Mesendoderm (in vitro differentiated cells): ENCODE data around the gene TEC.

ENCODE experiments used
- DNase-seq: peaks from one replicate; pipeline ENCODE4 v3.0.0; 2013
- H2AK5ac ChIP-seq: 2 replicates; pipeline ENCODE4 v1.6.1; 2013; ENCODE audit warnings: low read length, inconsistent platforms
- H2BK120ac ChIP-seq: 2 replicates; pipeline ENCODE4 v1.6.1; 2013; ENCODE audit warnings: low read depth, mild to moderate bottlenecking, low read length, moderate library complexity, mixed read lengths
- H2BK15ac ChIP-seq: replicated peaks from 2 replicates; pipeline ENCODE4 v1.6.1; 2013; ENCODE audit warnings: low read depth, mild to moderate bottlenecking, moderate library complexity
- H2BK5ac ChIP-seq: 2 replicates; pipeline ENCODE4 v1.6.1; 2013; ENCODE audit warnings: low read length, inconsistent platforms
- H3K18ac ChIP-seq: 2 replicates; pipeline ENCODE4 v1.6.1; 2013; ENCODE audit warnings: mild to moderate bottlenecking, low read length, mixed read lengths
- H3K23ac ChIP-seq: one replicate; pipeline ENCODE4 v1.6.1; 2013; ENCODE audit warnings: low read length
- H3K27ac ChIP-seq: 2 replicates; pipeline ENCODE4 v1.5.1; 2013; ENCODE audit warnings: low read depth, mild to moderate bottlenecking, inconsistent platforms, low read length, moderate library complexity
- H3K27me3 ChIP-seq: 2 replicates; pipeline ENCODE4 v1.6.1; 2013; ENCODE audit warnings: low read length, control low read depth, mild to moderate bottlenecking, inconsistent platforms; ENCODE audit not compliant: insufficient read depth, poor library complexity
- H3K36me3 ChIP-seq: 2 replicates; pipeline ENCODE4 v1.6.1; 2013; ENCODE audit warnings: low read length, inconsistent platforms; ENCODE audit not compliant: control insufficient read depth, insufficient read depth
- H3K4ac ChIP-seq: one replicate; pipeline ENCODE4 v1.6.1; 2013; ENCODE audit warnings: low read depth, mild to moderate bottlenecking, low read length, moderate library complexity
- H3K4me1 ChIP-seq: 2 replicates; pipeline ENCODE4 v1.6.1; 2013; ENCODE audit warnings: low read depth, low read length, inconsistent platforms; ENCODE audit not compliant: control insufficient read depth
- H3K4me2 ChIP-seq: 2 replicates; pipeline ENCODE4 v1.6.1; 2013; ENCODE audit warnings: low read length
- H3K4me3 ChIP-seq: 2 replicates; pipeline ENCODE4 v1.5.1; 2013; ENCODE audit warnings: mild to moderate bottlenecking, low read length
- H3K56ac ChIP-seq: one replicate; pipeline ENCODE4 v1.6.1; 2013; ENCODE audit warnings: low read length
- H3K79me1 ChIP-seq: 2 replicates; pipeline ENCODE4 v1.6.1; 2013; ENCODE audit warnings: low read length, inconsistent platforms
- H3K79me2 ChIP-seq: 2 replicates; pipeline ENCODE4 v1.6.1; 2013; ENCODE audit warnings: mild to moderate bottlenecking, low read length; ENCODE audit not compliant: control insufficient read depth, insufficient read depth
- H3K9ac ChIP-seq: 2 replicates; pipeline ENCODE4 v1.6.1; 2013; ENCODE audit warnings: low read length, inconsistent platforms
- H4K5ac ChIP-seq: one replicate; pipeline ENCODE4 v1.6.1; 2013; ENCODE audit warnings: low read length
- H4K8ac ChIP-seq: one replicate; pipeline ENCODE4 v1.6.1; 2013; ENCODE audit warnings: low read depth, mild to moderate bottlenecking, control low read depth, low read length, moderate library complexity
- WGBS: extraction: QIAGEN DNeasy Blood & Tissue Kit; methylation state at CpG from one replicate; pipeline ENCODE4 v1.1.7; 2013; ENCODE audit warnings: low lambda C conversion rate, missing lambda C conversion rate; ENCODE audit not compliant: insufficient coverage; ENCODE audit errors: extremely low coverage; 5-methylcytosine and 5-hydroxymethylcytosine counted together

TEC gene

GRCh38 chr4:48244665-48245064, 25.0 kb downstream of the TEC start:
- Histone ChIP-seq H3K9ac (no peak overlapping the region), H3K27me3 (no peaks in the 10 kb centered on the region), H2BK15ac (no peak overlapping the region), H4K8ac (no peak overlapping the region), H3K36me3 (no peaks in the 10 kb centered on the region), H3K18ac (no peak overlapping the region), H3K56ac (no peak overlapping the region), H4K5ac (no peak overlapping the region), H2BK5ac (no peak overlapping the region), H2BK120ac (no peak overlapping the region), H3K79me2 (no peaks in the 10 kb centered on the region), H3K4me1 (no peaks in the 10 kb centered on the region), H2AK5ac (no peak overlapping the region), H3K79me1 (no peaks in the 10 kb centered on the region), H3K4me2 (no peak overlapping the region), H3K4ac (no peak overlapping the region), H3K23ac (no peak overlapping the region), H3K4me3 (no peak overlapping the region), H3K27ac (no peak overlapping the region)
- no peak for DNase-seq
- no CpG with 5 or more reads among the region's 4 CpGs for WGBS

- H4K8ac ChIP-seq, result no peak overlapping the region
- no peak overlapping the region for H2BK120ac ChIP-seq
- no peak overlapping the region for H3K4me2 ChIP-seq
- no peaks in the 10 kb centered on the region for H3K79me2 ChIP-seq
- H2AK5ac ChIP-seq, result no peak overlapping the region
- no peak overlapping the region for H3K4me3 ChIP-seq
- H3K27me3 ChIP-seq, result no peaks in the 10 kb centered on the region
- no peaks in the 10 kb centered on the region for H3K79me1 ChIP-seq
- DNase-seq, result no peak
- no peak overlapping the region for H3K23ac ChIP-seq
- no peak overlapping the region for H3K4ac ChIP-seq
- H3K56ac ChIP-seq, result no peak overlapping the region
- WGBS, result 100% methylated on average over 2 of the region's 2 CpGs
- H4K5ac ChIP-seq, result no peak overlapping the region
- H3K36me3 ChIP-seq, result no peaks in the 10 kb centered on the region
- H3K4me1 ChIP-seq, result no peaks in the 10 kb centered on the region
- no peak overlapping the region for H2BK15ac ChIP-seq
- no peak overlapping the region for H2BK5ac ChIP-seq
- H3K18ac ChIP-seq, result no peak overlapping the region
- no peak overlapping the region for H3K9ac ChIP-seq
- H3K27ac ChIP-seq, result no peak overlapping the region
Observed at GRCh38 chr4:48243887-48244286, 25.8 kb downstream of the TEC start.

GRCh38 chr4:48243429-48243828, 26.2 kb downstream of the TEC start:
- no peak overlapping the region for H3K23ac ChIP-seq
- no peak overlapping the region for H2AK5ac ChIP-seq
- H3K79me2 ChIP-seq, result no peaks in the 10 kb centered on the region
- no peak overlapping the region for H3K56ac ChIP-seq
- H3K4ac ChIP-seq, result no peak overlapping the region
- H4K5ac ChIP-seq, result no peak overlapping the region
- H3K36me3 ChIP-seq, result no peaks in the 10 kb centered on the region
- H3K4me3 ChIP-seq, result no peak overlapping the region
- H2BK15ac ChIP-seq, result no peak overlapping the region
- no CpG with 5 or more reads among the region's 3 CpGs for WGBS
- no peaks in the 10 kb centered on the region for H3K4me1 ChIP-seq
- no peaks in the 10 kb centered on the region for H3K27me3 ChIP-seq
- H3K18ac ChIP-seq, result no peak overlapping the region
- no peak overlapping the region for H3K27ac ChIP-seq
- H4K8ac ChIP-seq, result no peak overlapping the region
- H3K4me2 ChIP-seq, result no peak overlapping the region
- H3K79me1 ChIP-seq, result no peaks in the 10 kb centered on the region
- DNase-seq, result no peak
- H2BK5ac ChIP-seq, result no peak overlapping the region
- no peak overlapping the region for H3K9ac ChIP-seq
- no peak overlapping the region for H2BK120ac ChIP-seq

GRCh38 chr4:48242511-48243195, 27.0 kb downstream of the TEC start:
- no peak overlapping the region for H3K56ac ChIP-seq
- H3K4ac ChIP-seq, result no peak overlapping the region
- H2BK15ac ChIP-seq, result no peak overlapping the region
- H3K79me2 ChIP-seq, result no peaks in the 10 kb centered on the region
- H3K4me3 ChIP-seq, result no peak overlapping the region
- H3K27me3 ChIP-seq, result no peaks in the 10 kb centered on the region
- no peak overlapping the region for H4K5ac ChIP-seq
- H2BK5ac ChIP-seq, result no peak overlapping the region
- H3K4me1 ChIP-seq, result no peaks in the 10 kb centered on the region
- no peak overlapping the region for H4K8ac ChIP-seq
- H3K36me3 ChIP-seq, result no peaks in the 10 kb centered on the region
- H3K27ac ChIP-seq, result no peak overlapping the region
- H3K79me1 ChIP-seq, result no peaks in the 10 kb centered on the region
- H2BK120ac ChIP-seq, result no peak overlapping the region
- no peak overlapping the region for H3K9ac ChIP-seq
- H2AK5ac ChIP-seq, result no peak overlapping the region
- no peak overlapping the region for H3K18ac ChIP-seq
- DNase-seq, result no peak
- H3K23ac ChIP-seq, result no peak overlapping the region
- WGBS, result no CpG with 5 or more reads among the region's 1 CpG
- no peak overlapping the region for H3K4me2 ChIP-seq

- no peak overlapping the region for H2AK5ac ChIP-seq
- no peak overlapping the region for H2BK5ac ChIP-seq
- no peaks in the 10 kb centered on the region for H3K27me3 ChIP-seq
- no peak overlapping the region for H3K56ac ChIP-seq
- H4K8ac ChIP-seq, result no peak overlapping the region
- H2BK120ac ChIP-seq, result no peak overlapping the region
- no peaks in the 10 kb centered on the region for H3K79me1 ChIP-seq
- H3K36me3 ChIP-seq, result no peaks in the 10 kb centered on the region
- H3K4me2 ChIP-seq, result no peak overlapping the region
- no peaks in the 10 kb centered on the region for H3K79me2 ChIP-seq
- WGBS, result 100% methylated on average over 1 of the region's 2 CpGs
- DNase-seq, result no peak
- H3K4ac ChIP-seq, result no peak overlapping the region
- no peaks in the 10 kb centered on the region for H3K4me1 ChIP-seq
- no peak overlapping the region for H3K9ac ChIP-seq
- no peak overlapping the region for H3K23ac ChIP-seq
- H2BK15ac ChIP-seq, result no peak overlapping the region
- no peak overlapping the region for H3K18ac ChIP-seq
- H3K27ac ChIP-seq, result no peak overlapping the region
- no peak overlapping the region for H4K5ac ChIP-seq
- no peak overlapping the region for H3K4me3 ChIP-seq
Observed at GRCh38 chr4:48241731-48242130, 27.9 kb downstream of the TEC start.

- Histone ChIP-seq H3K4me3 (no peak overlapping the region), H2AK5ac (no peak overlapping the region), H3K79me2 (no peaks in the 10 kb centered on the region), H4K8ac (no peak overlapping the region), H3K36me3 (no peaks in the 10 kb centered on the region), H2BK120ac (no peak overlapping the region), H3K9ac (no peak overlapping the region), H3K18ac (no peak overlapping the region), H3K4me2 (no peak overlapping the region), H2BK15ac (no peak overlapping the region), H3K27ac (no peak overlapping the region), H3K79me1 (no peaks in the 10 kb centered on the region), H3K4ac (no peak overlapping the region), H2BK5ac (no peak overlapping the region), H3K23ac (no peak overlapping the region), H4K5ac (no peak overlapping the region), H3K27me3 (no peaks in the 10 kb centered on the region), H3K56ac (no peak overlapping the region), H3K4me1 (no peaks in the 10 kb centered on the region)
- DNase-seq, result peak; percentile 19
- WGBS, result no CpG with 5 or more reads among the region's 4 CpGs
Observed at GRCh38 chr4:48237996-48238645, 31.5 kb downstream of the TEC start.
